Measurements from ENCODE around the gene ADAMTSL1.

DNA sequence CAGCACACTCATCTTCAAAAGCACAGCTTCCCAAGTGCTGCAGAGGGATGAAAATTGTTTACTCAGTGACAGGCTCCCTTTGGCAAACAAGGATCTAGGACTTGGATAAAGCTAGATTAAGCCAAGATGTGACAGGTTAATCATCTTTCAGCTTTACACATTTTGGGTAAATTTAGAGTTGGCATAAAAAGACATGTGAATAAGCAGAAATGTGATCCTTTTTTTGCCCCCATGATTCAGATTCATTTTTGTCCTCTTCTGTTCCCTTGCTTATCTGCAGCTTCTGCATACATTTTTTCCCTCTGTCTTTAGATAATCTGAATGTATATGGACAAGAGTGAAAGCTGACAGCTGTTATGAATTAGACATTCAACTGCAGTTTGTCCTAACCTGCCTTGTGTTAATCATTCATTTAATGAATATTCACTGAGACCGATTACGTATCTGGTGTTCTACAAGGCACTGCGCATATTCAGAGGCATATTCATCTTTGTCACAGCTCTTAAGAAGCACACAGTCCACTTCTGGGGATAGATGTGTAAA, 19.6 kb downstream of the ADAMTSL1 start:
- TF ChIP-seq, protein P1, sequence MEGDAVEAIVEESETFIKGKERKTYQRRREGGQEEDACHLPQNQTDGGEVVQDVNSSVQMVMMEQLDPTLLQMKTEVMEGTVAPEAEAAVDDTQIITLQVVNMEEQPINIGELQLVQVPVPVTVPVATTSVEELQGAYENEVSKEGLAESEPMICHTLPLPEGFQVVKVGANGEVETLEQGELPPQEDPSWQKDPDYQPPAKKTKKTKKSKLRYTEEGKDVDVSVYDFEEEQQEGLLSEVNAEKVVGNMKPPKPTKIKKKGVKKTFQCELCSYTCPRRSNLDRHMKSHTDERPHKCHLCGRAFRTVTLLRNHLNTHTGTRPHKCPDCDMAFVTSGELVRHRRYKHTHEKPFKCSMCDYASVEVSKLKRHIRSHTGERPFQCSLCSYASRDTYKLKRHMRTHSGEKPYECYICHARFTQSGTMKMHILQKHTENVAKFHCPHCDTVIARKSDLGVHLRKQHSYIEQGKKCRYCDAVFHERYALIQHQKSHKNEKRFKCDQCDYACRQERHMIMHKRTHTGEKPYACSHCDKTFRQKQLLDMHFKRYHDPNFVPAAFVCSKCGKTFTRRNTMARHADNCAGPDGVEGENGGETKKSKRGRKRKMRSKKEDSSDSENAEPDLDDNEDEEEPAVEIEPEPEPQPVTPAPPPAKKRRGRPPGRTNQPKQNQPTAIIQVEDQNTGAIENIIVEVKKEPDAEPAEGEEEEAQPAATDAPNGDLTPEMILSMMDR (IDR thresholded peaks at IDR 0.05; ENCODE audit: low read depth, low read length), result no peak
- no peak for TF ChIP-seq EZH2phosphoT487 (IDR thresholded peaks at IDR 0.05; ENCODE audit: low read depth)

Data from OCI-LY3 (cell line).